BJ (cell line): ENCODE data around the gene TSC22D1. TPM values are rescaled to one million over a fixed set of nuclear protein-coding genes. Genes with fewer than 3 reads are reported as not detected.

Experiments used
- CTCF ChIA-PET: fragments of 350-600 bp; formaldehyde crosslinking; extraction: SDS; loops from one replicate; lab custom pipeline; 2021; ENCODE audit warnings: antibody characterized with exemption, inconsistent platforms; lab: Yijun Ruan, JAX
- POLR2A ChIA-PET: fragments of 300-600 bp; sonication (Branson Sonifier 250); formaldehyde crosslinking; extraction: SDS; loops from one replicate; lab custom pipeline; 2021; ENCODE audit warnings: antibody characterized with exemption; lab: Charles Lee
- DNase-seq: peaks from one replicate; pipeline ENCODE4 v3.0.0-alpha.2; 2011; ENCODE audit warnings: low read depth
- H3K27me3 ChIP-seq: 2 replicates; pipeline ENCODE4 v1.6.0; 2011; ENCODE audit warnings: low read length; ENCODE audit not compliant: control insufficient read depth, insufficient read depth
- H3K36me3 ChIP-seq: 2 replicates; pipeline ENCODE4 v1.5.1; 2011; ENCODE audit warnings: low read length; ENCODE audit not compliant: control insufficient read depth, insufficient read depth
- H3K4me3 ChIP-seq: 2 replicates; pipeline ENCODE4 v1.5.1; 2011; ENCODE audit warnings: low read depth, mild to moderate bottlenecking, control low read depth, low read length
- polyA plus RNA-seq: library from polyadenylated mRNA; depleted of rRNA; stranded (reverse); fragments of >200 nt; gene quantifications from 2 replicates; pipeline ENCODE4 v1.2.3, GENCODE V29; 2011
- TF ChIP-seq, protein P1 (sequence below): IDR thresholded peaks from 2 replicates; pipeline ENCODE4 v1.5.1; 2011; ENCODE audit warnings: low read depth, mild to moderate bottlenecking, control low read depth, inconsistent platforms, low read length, moderate library complexity; ENCODE audit not compliant: insufficient read depth

TSC22D1 gene
- polyA plus RNA-seq, 1 experiment = 33.5 TPM

DNA sequence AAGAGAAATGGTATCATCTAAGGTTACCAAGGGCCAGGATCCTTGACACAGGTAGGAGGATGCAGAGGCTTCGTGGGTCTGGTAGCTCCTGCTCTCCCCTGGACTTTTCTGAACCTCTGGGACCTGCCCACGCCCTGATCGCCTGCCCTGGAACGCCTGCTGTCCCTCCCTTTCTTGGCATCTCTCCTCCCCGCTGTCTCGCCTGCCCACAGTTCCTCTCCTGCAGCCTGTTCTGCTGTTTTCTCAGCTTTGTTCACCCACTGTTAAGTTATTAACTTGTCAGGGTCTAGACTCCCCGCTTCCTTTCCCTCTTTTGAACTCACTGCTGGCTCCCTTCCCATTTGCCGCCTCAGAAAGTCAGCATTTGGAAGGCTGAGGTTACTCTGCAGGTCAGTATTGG is 182.7 kb downstream of the TSC22D1 start:
- H3K4me3 ChIP-seq = no peak overlapping the region
- H3K27me3 ChIP-seq = no peaks in the 10 kb centered on the region
- TF ChIP-seq, protein P1, sequence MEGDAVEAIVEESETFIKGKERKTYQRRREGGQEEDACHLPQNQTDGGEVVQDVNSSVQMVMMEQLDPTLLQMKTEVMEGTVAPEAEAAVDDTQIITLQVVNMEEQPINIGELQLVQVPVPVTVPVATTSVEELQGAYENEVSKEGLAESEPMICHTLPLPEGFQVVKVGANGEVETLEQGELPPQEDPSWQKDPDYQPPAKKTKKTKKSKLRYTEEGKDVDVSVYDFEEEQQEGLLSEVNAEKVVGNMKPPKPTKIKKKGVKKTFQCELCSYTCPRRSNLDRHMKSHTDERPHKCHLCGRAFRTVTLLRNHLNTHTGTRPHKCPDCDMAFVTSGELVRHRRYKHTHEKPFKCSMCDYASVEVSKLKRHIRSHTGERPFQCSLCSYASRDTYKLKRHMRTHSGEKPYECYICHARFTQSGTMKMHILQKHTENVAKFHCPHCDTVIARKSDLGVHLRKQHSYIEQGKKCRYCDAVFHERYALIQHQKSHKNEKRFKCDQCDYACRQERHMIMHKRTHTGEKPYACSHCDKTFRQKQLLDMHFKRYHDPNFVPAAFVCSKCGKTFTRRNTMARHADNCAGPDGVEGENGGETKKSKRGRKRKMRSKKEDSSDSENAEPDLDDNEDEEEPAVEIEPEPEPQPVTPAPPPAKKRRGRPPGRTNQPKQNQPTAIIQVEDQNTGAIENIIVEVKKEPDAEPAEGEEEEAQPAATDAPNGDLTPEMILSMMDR = no peak
- CTCF ChIA-PET = interaction anchor here (1.3 kb wide), 1 partner anchor 10 kb away, joined by 3 read pairs; no protein-coding TSS in a partner anchor
- POLR2A ChIA-PET = no interaction called here
- no peak for DNase-seq
- no peaks in the 10 kb centered on the region for H3K36me3 ChIP-seq

GRCh38 chr13:44389876-44390275 is 186.3 kb downstream of the TSC22D1 start:
- no peak for DNase-seq
- Histone ChIP-seq H3K36me3 (no peaks in the 10 kb centered on the region), H3K4me3 (no peak overlapping the region), H3K27me3 (no peaks in the 10 kb centered on the region)
- ChIA-PET POLR2A (no interaction called here), CTCF (interaction anchor here (1.0 kb wide), 1 partner anchor 13 kb away, joined by 3 read pairs; no protein-coding TSS in a partner anchor)
- TF ChIP-seq, protein P1 = no peak

GRCh38 chr13:44389060-44389666 is 187.0 kb downstream of the TSC22D1 start:
- H3K4me3 ChIP-seq = no peak overlapping the region
- no peaks in the 10 kb centered on the region for H3K27me3 ChIP-seq
- no peak for DNase-seq
- TF ChIP-seq, protein P1 = no peak
- no peaks in the 10 kb centered on the region for H3K36me3 ChIP-seq
- ChIA-PET POLR2A (no interaction called here), CTCF (interaction anchor here (1.0 kb wide), 1 partner anchor 14 kb away, joined by 3 read pairs; no protein-coding TSS in a partner anchor)

GRCh38 chr13:44388427-44389059 is 187.6 kb downstream of the TSC22D1 start:
- ChIA-PET POLR2A (no interaction called here), CTCF (no interaction called here)
- Histone ChIP-seq H3K27me3 (no peaks in the 10 kb centered on the region), H3K36me3 (no peaks in the 10 kb centered on the region), H3K4me3 (no peak overlapping the region)
- DNase-seq = no peak
- TF ChIP-seq, protein P1 = no peak

GRCh38 chr13:44386913-44387556 is 189.1 kb downstream of the TSC22D1 start:
- TF ChIP-seq, protein P1 = no peak
- H3K27me3 ChIP-seq = no peaks in the 10 kb centered on the region
- H3K36me3 ChIP-seq = no peaks in the 10 kb centered on the region
- DNase-seq = no peak
- ChIA-PET POLR2A (interaction anchor here (0.6 kb wide), 1 partner anchor 54 kb away, joined by 6 read pairs; no protein-coding TSS in a partner anchor), CTCF (interaction anchor here (0.6 kb wide), 1 partner anchor 110 kb away, joined by 3 read pairs; no protein-coding TSS in a partner anchor)
- H3K4me3 ChIP-seq = no peak overlapping the region
